ENCODE results near the gene IL13RA1.

- no peak for TF ChIP-seq CTCF (IDR thresholded peaks at IDR 0.05; ENCODE audit: low read depth, low read length, missing input control)
- no peak for TF ChIP-seq RAD21 (IDR thresholded peaks at IDR 0.05)
- no peak for TF ChIP-seq JUND (IDR thresholded peaks at IDR 0.05)
- no peak for TF ChIP-seq RXRA (IDR thresholded peaks at IDR 0.05)
Measured at GRCh38 chrX:118763489-118763888, 36.1 kb downstream of the IL13RA1 start.

Data from liver (tissue), 3 donors.